HCT116 (cell line): ENCODE data around the gene AKAP8. TPM values are rescaled to one million over a fixed set of nuclear protein-coding genes. Genes with fewer than 3 reads are reported as not detected.

ENCODE experiments used
- ATAC-seq: fragments of 200-7000 bp; cut with Tn5 transposase; 2 replicates; pipeline ENCODE4 v1.9.1; 2020; ENCODE audit warnings: mild to moderate bottlenecking, moderate library complexity
- BruUV-seq: library from RNA; stranded (reverse); fragments of 400-500 nt; replicated peaks from 2 replicates; lab custom pipeline; 2021; lab: Mats Ljungman, UMichigan
- CTCF ChIA-PET: fragments of 300-600 bp; sonication (Branson Sonifier 250); formaldehyde crosslinking; loops from one replicate; lab custom pipeline; 2021; ENCODE audit warnings: antibody characterized with exemption; lab: Charles Lee
- POLR2A ChIA-PET: fragments of 300-600, 350-600 bp; sonication (Branson Sonifier 250); formaldehyde crosslinking; loops from one replicate; lab custom pipeline; 2021; ENCODE audit warnings: antibody characterized with exemption; lab: Charles Lee
- RAD21 ChIA-PET, 2 experiments: fragments of 300-600 bp; sonication (Branson Sonifier 250); formaldehyde crosslinking; loops; one replicate each; lab custom pipeline; 2023; ENCODE audit warnings: low total read pairs in 2 of 2; ENCODE audit not compliant: uncharacterized antibody in 2 of 2, unreplicated experiment in 2 of 2, low non-redundant PET in 1 of 2; lab: Charles Lee
- DNase-seq: peaks from one replicate; pipeline ENCODE4 v3.0.0-alpha.2; 2010; ENCODE audit warnings: low read depth, low spot score
- H2AFZ ChIP-seq: fragments of 200-600 bp; shearing (Covaris generic), sonication (generic); 2 replicates; pipeline ENCODE4 v1.6.1; 2017; ENCODE audit warnings: low read depth, mixed run types, mixed read lengths, antibody characterized with exemption, low read length; ENCODE audit not compliant: poor library complexity, severe bottlenecking
- H3K27ac ChIP-seq: 2 replicates; pipeline ENCODE4 v1.5.1; 2012; ENCODE audit warnings: low read depth, low read length
- H3K27me3 ChIP-seq: fragments of 200-600 bp; sonication (generic); 2 replicates; pipeline ENCODE4 v1.6.1; 2016; ENCODE audit warnings: mixed run types, low read length, mixed read lengths; ENCODE audit not compliant: insufficient read depth
- H3K36me3 ChIP-seq, 2 experiments: fragments of 200-500 bp in 1 of 2; fragments of 200-600 bp in 1 of 2; sonication (Bioruptor generic) in 1 of 2; sonication (generic) in 1 of 2; 2 replicates each; pipeline versions ENCODE4 v1.5.1 to v1.6.1; 2014 to 2016; ENCODE audit warnings: low read length in 2 of 2, inconsistent platforms in 1 of 2, mixed read lengths in 1 of 2, mixed run types in 1 of 2; ENCODE audit not compliant: insufficient read depth in 2 of 2, control insufficient read depth in 1 of 2
- H3K4me1 ChIP-seq, 2 experiments: fragments of 200-600 bp in 1 of 2; sonication (generic) in 1 of 2; 2 replicates each; pipeline versions ENCODE4 v1.5.1 to v1.6.1; 2012 to 2017; ENCODE audit warnings: low read length in 2 of 2, inconsistent platforms in 1 of 2, mild to moderate bottlenecking in 1 of 2, mixed read lengths in 1 of 2, mixed run types in 1 of 2, moderate library complexity in 1 of 2; ENCODE audit not compliant: insufficient read depth in 2 of 2, control insufficient read depth in 1 of 2
- H3K4me2 ChIP-seq: fragments of 200-600 bp; sonication (generic); 2 replicates; pipeline ENCODE4 v1.6.1; 2017; ENCODE audit warnings: mixed run types, low read length, mixed read lengths
- H3K4me3 ChIP-seq, 2 experiments: fragments of 200-600 bp in 1 of 2; sonication (generic) in 1 of 2; replicated peaks in 1 of 2; 2 replicates each; pipeline ENCODE4 v1.5.1; 2011 to 2016; ENCODE audit warnings: low read length in 2 of 2, control low read depth in 1 of 2, low read depth in 1 of 2, mild to moderate bottlenecking in 1 of 2, mixed read lengths in 1 of 2, mixed run types in 1 of 2
- H3K79me2 ChIP-seq: fragments of 200-600 bp; sonication (generic); 2 replicates; pipeline ENCODE4 v1.6.1; 2017; ENCODE audit warnings: mild to moderate bottlenecking, mixed run types, low read length, moderate library complexity, mixed read lengths; ENCODE audit not compliant: insufficient read depth
- H3K9ac ChIP-seq: fragments of 200-600 bp; sonication (generic); 2 replicates; pipeline ENCODE4 v1.6.1; 2016; ENCODE audit warnings: low read length, mixed read lengths
- H3K9me2 ChIP-seq: fragments of 200-600 bp; sonication (generic), shearing (Covaris generic); 2 replicates; pipeline ENCODE4 v1.6.1; 2017; ENCODE audit warnings: mixed run types, mild to moderate bottlenecking, moderate library complexity; ENCODE audit not compliant: insufficient read depth
- H3K9me3 ChIP-seq, 2 experiments: fragments of 200-500 bp in 1 of 2; fragments of 200-600 bp in 1 of 2; sonication (Bioruptor generic) in 1 of 2; sonication (generic) in 1 of 2; 2 replicates each; pipeline ENCODE4 v1.6.1; 2014 to 2017; ENCODE audit warnings: low read length in 2 of 2, mixed read lengths in 2 of 2, inconsistent platforms in 1 of 2, low read depth in 1 of 2, mild to moderate bottlenecking in 1 of 2, mixed run types in 1 of 2, moderate library complexity in 1 of 2; ENCODE audit not compliant: control insufficient read depth in 1 of 2, insufficient read depth in 1 of 2
- H4K20me1 ChIP-seq: fragments of 200-600 bp; sonication (generic), shearing (Covaris generic); 2 replicates; pipeline ENCODE4 v1.6.1; 2017; ENCODE audit warnings: mixed run types, mild to moderate bottlenecking, moderate library complexity; ENCODE audit not compliant: insufficient read depth
- CEBPB ChIP-seq: IDR thresholded peaks from 2 replicates; pipeline ENCODE4 v1.6.1; 2012; ENCODE audit warnings: low read depth
- EGR1 ChIP-seq: IDR thresholded peaks from 2 replicates; pipeline ENCODE4 v1.6.1; 2012; ENCODE audit warnings: low read depth
- ELF1 ChIP-seq: IDR thresholded peaks from 2 replicates; pipeline ENCODE4 v1.6.1; 2012; ENCODE audit warnings: low read depth, borderline replicate concordance
- EZH2 ChIP-seq: fragments of 200-600 bp; sonication (generic); IDR thresholded peaks from 2 replicates; pipeline ENCODE4 v1.6.1; 2017; ENCODE audit warnings: antibody characterized with exemption, mixed run types
- JUND ChIP-seq: IDR thresholded peaks from 2 replicates; pipeline ENCODE4 v1.6.1; 2012
- MAX ChIP-seq: IDR thresholded peaks from 2 replicates; pipeline ENCODE4 v1.6.1; 2012
- POLR2A ChIP-seq: IDR thresholded peaks from 2 replicates; pipeline ENCODE4 v1.7.0; 2011; ENCODE audit warnings: borderline replicate concordance; ENCODE audit not compliant: insufficient read depth, insufficient read length; ENCODE audit errors: extremely low read depth
- POLR2AphosphoS5 ChIP-seq: IDR thresholded peaks from 2 replicates; pipeline ENCODE4 v1.6.1; 2011; ENCODE audit warnings: mild to moderate bottlenecking, low read depth, low read length, moderate library complexity
- RAD21 ChIP-seq: IDR thresholded peaks from 2 replicates; pipeline ENCODE4 v1.6.1; 2012; ENCODE audit warnings: low read depth, mild to moderate bottlenecking
- SIN3A ChIP-seq: IDR thresholded peaks from 2 replicates; pipeline ENCODE4 v1.6.1; 2012; ENCODE audit warnings: low read depth
- SP1 ChIP-seq: IDR thresholded peaks from 2 replicates; pipeline ENCODE4 v1.6.1; 2012; ENCODE audit warnings: low read depth
- SRF ChIP-seq: IDR thresholded peaks from 2 replicates; pipeline ENCODE4 v1.6.1; 2012; ENCODE audit warnings: low read depth
- TCF7L2 ChIP-seq: IDR thresholded peaks from 2 replicates; pipeline ENCODE4 v1.7.0; 2011; ENCODE audit warnings: borderline replicate concordance, inconsistent platforms; ENCODE audit not compliant: insufficient read depth, insufficient read length; ENCODE audit errors: extremely low read depth
- YY1 ChIP-seq: IDR thresholded peaks from 2 replicates; pipeline ENCODE4 v1.6.1; 2011; ENCODE audit warnings: low read length, low read depth, moderate library complexity, mild to moderate bottlenecking; ENCODE audit not compliant: insufficient replicate concordance; ENCODE audit errors: extremely low read depth
- ZFX ChIP-seq: fragments of 450-650 bp; IDR thresholded peaks from 2 replicates; pipeline ENCODE4 v1.6.1; 2017
- intact Hi-C: fragments of 100-400 bp; cut with micrococcal nuclease; formaldehyde crosslinking; loops from 2 replicates; pipeline ENCODE4 v1.10.0; 2022
- total RNA-seq: library from RNA; stranded (reverse); gene quantifications from one replicate; pipeline ENCODE4 v1.2.1, GENCODE V29; 2021; ENCODE audit not compliant: unreplicated experiment
- TF ChIP-seq, protein P1 (sequence below), 3 experiments: fragments of 200-600 bp in 1 of 3; sonication (generic) in 1 of 3; IDR thresholded peaks in 2 of 3; conservative IDR thresholded peaks in 1 of 3; 2 replicates each; pipeline ENCODE4 v1.5.1; 2012 to 2017; ENCODE audit warnings: low read depth in 2 of 3, low read length in 2 of 3, antibody characterized with exemption in 1 of 3, borderline replicate concordance in 1 of 3, control low read depth in 1 of 3, mild to moderate bottlenecking in 1 of 3, mixed read lengths in 1 of 3, mixed run types in 1 of 3, moderate library complexity in 1 of 3; ENCODE audit not compliant: insufficient read depth in 1 of 3
- TF ChIP-seq, protein P2 (sequence below): IDR thresholded peaks from 2 replicates; pipeline ENCODE4 v1.6.1; 2012; ENCODE audit warnings: low read depth

AKAP8 gene
- total RNA-seq, 1 experiment from 2014 or later: 50.6 TPM

DNA sequence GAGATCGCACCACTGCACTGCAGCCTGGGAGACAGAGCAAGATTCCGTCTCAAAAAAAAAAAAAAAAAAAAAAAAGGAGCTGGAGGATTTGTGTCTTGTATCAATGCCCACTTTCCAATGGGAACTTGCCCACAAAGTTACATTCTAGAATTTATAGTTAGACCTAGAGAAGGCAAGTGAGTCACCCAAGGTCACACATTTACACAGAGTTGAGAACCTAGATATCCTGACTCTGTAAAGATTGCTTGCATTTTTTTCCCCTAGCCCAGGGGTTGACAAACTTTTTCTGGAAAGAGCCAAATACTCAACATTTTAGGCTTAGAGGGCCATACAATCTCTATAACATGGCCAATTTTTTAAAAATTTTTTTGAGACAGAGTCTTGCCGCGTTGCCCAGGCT is 39.5 kb downstream of the AKAP8 start:
- H3K4me2 ChIP-seq: no peak overlapping the region
- H3K79me2 ChIP-seq: no peaks in the 10 kb centered on the region
- DNase-seq: no peak
- peaks cover 0 to 3% of the 10 kb centered on the region in 2 experiments; a peak in 1 of 4 replicates for H3K4me1 ChIP-seq
- intact Hi-C loops: no loop called here
- H4K20me1 ChIP-seq: no peaks in the 10 kb centered on the region
- BruUV-seq: no TSS peak
- H3K36me3 ChIP-seq: no peaks in the 10 kb centered on the region
- no peak for TF ChIP-seq EGR1
- no peak for TF ChIP-seq JUND
- no peak for TF ChIP-seq SIN3A
- no peak for TF ChIP-seq SRF
- TF ChIP-seq CEBPB: no peak
- TF ChIP-seq RAD21: no peak
- TF ChIP-seq POLR2AphosphoS5: no peak
- TF ChIP-seq ELF1: no peak
- TF ChIP-seq POLR2A: no peak
- TF ChIP-seq, protein P1, sequence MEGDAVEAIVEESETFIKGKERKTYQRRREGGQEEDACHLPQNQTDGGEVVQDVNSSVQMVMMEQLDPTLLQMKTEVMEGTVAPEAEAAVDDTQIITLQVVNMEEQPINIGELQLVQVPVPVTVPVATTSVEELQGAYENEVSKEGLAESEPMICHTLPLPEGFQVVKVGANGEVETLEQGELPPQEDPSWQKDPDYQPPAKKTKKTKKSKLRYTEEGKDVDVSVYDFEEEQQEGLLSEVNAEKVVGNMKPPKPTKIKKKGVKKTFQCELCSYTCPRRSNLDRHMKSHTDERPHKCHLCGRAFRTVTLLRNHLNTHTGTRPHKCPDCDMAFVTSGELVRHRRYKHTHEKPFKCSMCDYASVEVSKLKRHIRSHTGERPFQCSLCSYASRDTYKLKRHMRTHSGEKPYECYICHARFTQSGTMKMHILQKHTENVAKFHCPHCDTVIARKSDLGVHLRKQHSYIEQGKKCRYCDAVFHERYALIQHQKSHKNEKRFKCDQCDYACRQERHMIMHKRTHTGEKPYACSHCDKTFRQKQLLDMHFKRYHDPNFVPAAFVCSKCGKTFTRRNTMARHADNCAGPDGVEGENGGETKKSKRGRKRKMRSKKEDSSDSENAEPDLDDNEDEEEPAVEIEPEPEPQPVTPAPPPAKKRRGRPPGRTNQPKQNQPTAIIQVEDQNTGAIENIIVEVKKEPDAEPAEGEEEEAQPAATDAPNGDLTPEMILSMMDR (IDR thresholded peaks at IDR 0.05 in 2 of 3, conservative IDR thresholded peaks at IDR 0.05 in 1 of 3; ENCODE audit: borderline replicate concordance in 1 of 3, insufficient read depth in 1 of 3, low read depth in 2 of 3, low read length in 2 of 3): no peak
- no peak for TF ChIP-seq MAX
- TF ChIP-seq ZFX: no peak
- TF ChIP-seq EZH2: no peak
- no peak for TF ChIP-seq YY1
- TF ChIP-seq SP1: no peak
- TF ChIP-seq, protein P2, sequence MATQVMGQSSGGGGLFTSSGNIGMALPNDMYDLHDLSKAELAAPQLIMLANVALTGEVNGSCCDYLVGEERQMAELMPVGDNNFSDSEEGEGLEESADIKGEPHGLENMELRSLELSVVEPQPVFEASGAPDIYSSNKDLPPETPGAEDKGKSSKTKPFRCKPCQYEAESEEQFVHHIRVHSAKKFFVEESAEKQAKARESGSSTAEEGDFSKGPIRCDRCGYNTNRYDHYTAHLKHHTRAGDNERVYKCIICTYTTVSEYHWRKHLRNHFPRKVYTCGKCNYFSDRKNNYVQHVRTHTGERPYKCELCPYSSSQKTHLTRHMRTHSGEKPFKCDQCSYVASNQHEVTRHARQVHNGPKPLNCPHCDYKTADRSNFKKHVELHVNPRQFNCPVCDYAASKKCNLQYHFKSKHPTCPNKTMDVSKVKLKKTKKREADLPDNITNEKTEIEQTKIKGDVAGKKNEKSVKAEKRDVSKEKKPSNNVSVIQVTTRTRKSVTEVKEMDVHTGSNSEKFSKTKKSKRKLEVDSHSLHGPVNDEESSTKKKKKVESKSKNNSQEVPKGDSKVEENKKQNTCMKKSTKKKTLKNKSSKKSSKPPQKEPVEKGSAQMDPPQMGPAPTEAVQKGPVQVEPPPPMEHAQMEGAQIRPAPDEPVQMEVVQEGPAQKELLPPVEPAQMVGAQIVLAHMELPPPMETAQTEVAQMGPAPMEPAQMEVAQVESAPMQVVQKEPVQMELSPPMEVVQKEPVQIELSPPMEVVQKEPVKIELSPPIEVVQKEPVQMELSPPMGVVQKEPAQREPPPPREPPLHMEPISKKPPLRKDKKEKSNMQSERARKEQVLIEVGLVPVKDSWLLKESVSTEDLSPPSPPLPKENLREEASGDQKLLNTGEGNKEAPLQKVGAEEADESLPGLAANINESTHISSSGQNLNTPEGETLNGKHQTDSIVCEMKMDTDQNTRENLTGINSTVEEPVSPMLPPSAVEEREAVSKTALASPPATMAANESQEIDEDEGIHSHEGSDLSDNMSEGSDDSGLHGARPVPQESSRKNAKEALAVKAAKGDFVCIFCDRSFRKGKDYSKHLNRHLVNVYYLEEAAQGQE: no peak
- no peak for TF ChIP-seq TCF7L2
- no peak for ATAC-seq
- no peaks in the 10 kb centered on the region for H3K27me3 ChIP-seq
- no peak overlapping the region for H2AFZ ChIP-seq
- H3K27ac ChIP-seq: no peak overlapping the region
- ChIA-PET POLR2A (no interaction called here), RAD21 (no interaction called here), CTCF (no interaction called here)
- no peak overlapping the region for H3K4me3 ChIP-seq
- H3K9ac ChIP-seq: no peak overlapping the region
- H3K9me3 ChIP-seq: no peaks in the 10 kb centered on the region
- H3K9me2 ChIP-seq: no peaks in the 10 kb centered on the region
